Bronchial epithelial cell (primary cell): ENCODE results near the gene P4HTM. TPM values are rescaled to one million over a fixed set of nuclear protein-coding genes. Genes with fewer than 3 reads are reported as not detected.

Experiments
- DNase-seq: peaks from one replicate; pipeline ENCODE4 v3.0.0-alpha.2; 2010; ENCODE audit warnings: low read depth
- FAIRE-seq: peaks from 2 replicates; lab custom pipeline; 2011; peaks lifted over from hg19 to GRCh38; lab: Jason Lieb, UNC
- H3K27me3 ChIP-seq: 2 replicates; pipeline ENCODE4 v1.5.1; 2011; ENCODE audit warnings: low read length; ENCODE audit not compliant: control insufficient read depth, insufficient read depth
- H3K36me3 ChIP-seq: 2 replicates; pipeline ENCODE4 v1.5.1; 2011; ENCODE audit warnings: low read length; ENCODE audit not compliant: control insufficient read depth, insufficient read depth
- H3K4me3 ChIP-seq: 2 replicates; pipeline ENCODE4 v1.5.1; 2011; ENCODE audit warnings: mild to moderate bottlenecking, low read depth, low read length, control low read depth
- total RNA-seq: library from RNA; depleted of rRNA; stranded (reverse); fragments of >200 nt; gene quantifications from 2 replicates; pipeline ENCODE4 v1.2.1, GENCODE V29; 2014
- TF ChIP-seq, protein P1 (sequence below): IDR thresholded peaks from 2 replicates; pipeline ENCODE4 v1.5.1; 2011; ENCODE audit warnings: mild to moderate bottlenecking, moderate library complexity, low read length, control low read depth, inconsistent platforms; ENCODE audit not compliant: insufficient read depth, severe bottlenecking

P4HTM gene
- total RNA-seq, 1 donor from 2014 or later, result 15.8 TPM

DNA sequence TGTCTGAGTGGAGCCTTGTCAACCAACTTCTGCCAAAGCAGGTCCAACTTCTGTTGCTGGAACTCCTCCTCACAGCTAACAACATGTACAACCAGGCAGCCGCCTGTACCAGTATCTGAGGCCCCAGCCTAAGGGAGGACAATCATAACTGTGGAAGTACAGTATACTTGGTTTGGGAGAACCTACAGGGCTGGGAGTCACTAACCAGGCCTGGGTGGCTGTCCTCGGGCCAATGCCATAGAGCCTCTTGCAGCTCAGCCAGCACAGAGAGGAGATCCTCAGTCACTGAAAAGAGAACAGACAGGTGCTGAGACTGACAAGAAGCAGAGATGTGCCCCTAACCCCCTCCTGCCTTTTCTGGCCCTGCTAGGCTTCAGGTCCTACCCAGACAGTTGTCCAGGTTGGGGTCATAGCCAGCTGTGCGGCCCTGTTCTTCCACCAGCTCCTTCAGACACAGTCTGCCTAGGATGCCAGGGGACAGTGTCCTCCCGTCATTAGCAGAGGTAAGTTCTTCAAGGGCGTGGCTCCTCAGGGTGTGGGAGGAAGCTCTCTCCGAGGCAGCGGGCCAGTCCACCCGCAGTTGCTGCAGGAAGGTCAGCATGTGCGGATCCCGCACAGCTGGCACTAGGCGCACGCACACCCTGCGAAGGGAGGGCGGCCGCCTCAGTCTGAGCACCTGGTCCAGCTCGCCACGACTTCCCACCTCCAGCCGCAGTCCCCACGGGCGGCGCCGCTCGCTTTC is 27.4 kb downstream of the P4HTM start:
- Histone ChIP-seq H3K36me3 (peaks cover 23% of the 10 kb centered on the region), H3K4me3 (peak overlapping the region; percentile 79), H3K27me3 (no peaks in the 10 kb centered on the region)
- TF ChIP-seq, protein P1, sequence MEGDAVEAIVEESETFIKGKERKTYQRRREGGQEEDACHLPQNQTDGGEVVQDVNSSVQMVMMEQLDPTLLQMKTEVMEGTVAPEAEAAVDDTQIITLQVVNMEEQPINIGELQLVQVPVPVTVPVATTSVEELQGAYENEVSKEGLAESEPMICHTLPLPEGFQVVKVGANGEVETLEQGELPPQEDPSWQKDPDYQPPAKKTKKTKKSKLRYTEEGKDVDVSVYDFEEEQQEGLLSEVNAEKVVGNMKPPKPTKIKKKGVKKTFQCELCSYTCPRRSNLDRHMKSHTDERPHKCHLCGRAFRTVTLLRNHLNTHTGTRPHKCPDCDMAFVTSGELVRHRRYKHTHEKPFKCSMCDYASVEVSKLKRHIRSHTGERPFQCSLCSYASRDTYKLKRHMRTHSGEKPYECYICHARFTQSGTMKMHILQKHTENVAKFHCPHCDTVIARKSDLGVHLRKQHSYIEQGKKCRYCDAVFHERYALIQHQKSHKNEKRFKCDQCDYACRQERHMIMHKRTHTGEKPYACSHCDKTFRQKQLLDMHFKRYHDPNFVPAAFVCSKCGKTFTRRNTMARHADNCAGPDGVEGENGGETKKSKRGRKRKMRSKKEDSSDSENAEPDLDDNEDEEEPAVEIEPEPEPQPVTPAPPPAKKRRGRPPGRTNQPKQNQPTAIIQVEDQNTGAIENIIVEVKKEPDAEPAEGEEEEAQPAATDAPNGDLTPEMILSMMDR, result no peak
- FAIRE-seq (no peak), DNase-seq (no peak)

DNA sequence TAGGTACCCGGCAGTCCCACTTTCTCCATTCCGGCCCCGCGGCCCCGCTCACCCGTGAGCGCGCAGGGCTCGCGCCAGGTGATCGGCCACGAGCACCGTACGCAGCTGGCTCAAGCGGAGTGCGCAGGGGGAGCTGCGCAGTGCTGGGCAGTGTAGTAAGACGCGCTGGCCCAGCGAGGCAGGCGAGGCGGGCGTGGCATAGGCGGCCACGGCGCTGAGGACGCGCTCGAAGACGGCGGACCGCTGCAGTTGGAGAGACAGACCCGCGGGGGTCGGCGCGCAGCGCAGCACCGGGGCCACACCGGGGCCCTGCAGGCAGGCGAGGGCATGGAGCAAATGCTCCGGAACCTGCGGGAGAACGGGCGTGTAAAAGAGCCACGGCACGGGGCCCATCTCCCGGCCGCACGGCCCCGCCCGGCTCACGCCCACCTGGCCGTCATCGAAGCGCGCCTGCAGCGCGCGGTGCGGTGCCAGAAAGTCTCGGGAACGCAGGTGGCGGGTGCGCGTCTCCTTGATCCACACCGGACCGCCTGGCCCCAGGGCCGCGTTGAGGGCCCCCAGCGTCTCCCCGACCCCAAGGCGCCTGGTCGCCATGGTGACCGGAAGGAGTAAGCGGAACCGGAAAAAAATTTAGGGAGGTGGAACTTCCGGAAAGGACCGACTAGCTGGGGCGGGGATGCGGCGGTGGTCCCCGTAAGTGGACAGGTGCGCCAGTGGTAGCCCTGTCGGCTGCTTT is 28.1 kb downstream of the P4HTM start, which contains the start of gene DALRD3:
DALRD3 (minus strand) TSS at position 610 of the 736 bp plus-strand sequence; CDS start at position 594, 16 bp downstream.
- TF ChIP-seq, protein P1, result no peak
- no peaks in the 10 kb centered on the region for H3K27me3 ChIP-seq
- H3K4me3 ChIP-seq, result peak within 1 kb of the TSS; percentile 79
- FAIRE-seq (no peak), DNase-seq (peak; percentile 39)
- peaks cover 25% of the 10 kb centered on the region for H3K36me3 ChIP-seq

- peaks cover 25% of the 10 kb centered on the region for H3K36me3 ChIP-seq
- H3K4me3 ChIP-seq, result peak overlapping the region; percentile 79
- FAIRE-seq, result no peak
- DNase-seq, result no peak
- TF ChIP-seq, protein P1, result no peak
- no peaks in the 10 kb centered on the region for H3K27me3 ChIP-seq
These were observed 28.6 kb downstream of the P4HTM start for GRCh38 chr3:49018707-49019006.

DNA sequence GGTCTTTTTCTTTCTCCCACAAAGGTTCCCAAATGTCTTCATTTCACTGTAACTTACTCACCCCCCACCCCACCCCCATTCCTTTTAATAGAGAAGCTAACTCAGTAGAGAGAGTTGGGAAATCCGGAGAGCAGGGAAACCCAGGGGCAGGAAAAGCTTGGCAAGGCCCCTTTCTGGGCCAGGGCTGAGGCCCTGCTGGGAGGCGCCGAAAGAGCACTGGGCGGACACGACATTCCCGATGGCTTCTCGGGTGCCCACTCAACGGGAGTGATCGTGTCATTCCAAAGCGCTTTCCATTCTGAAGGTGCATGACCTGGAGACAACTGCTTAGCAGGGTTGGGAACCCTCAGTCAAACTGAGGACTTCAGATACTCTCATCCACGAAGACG is 29.9 kb downstream of the P4HTM start:
- FAIRE-seq (no peak), DNase-seq (no peak)
- Histone ChIP-seq H3K4me3 (peak overlapping the region; percentile 93), H3K27me3 (no peaks in the 10 kb centered on the region), H3K36me3 (peaks cover 21% of the 10 kb centered on the region)
- TF ChIP-seq, protein P1, result no peak

- DNase-seq (no peak), FAIRE-seq (no peak)
- peak overlapping the region; percentile 93 for H3K4me3 ChIP-seq
- TF ChIP-seq, protein P1, result no peak
- peaks cover 22% of the 10 kb centered on the region for H3K36me3 ChIP-seq
- no peaks in the 10 kb centered on the region for H3K27me3 ChIP-seq
These were observed 30.5 kb downstream of the P4HTM start for GRCh38 chr3:49020330-49021212.
